GM21619 (cell line): ENCODE results near the gene CSMD2.
"Not testable (repeated sequence)": the region's sequence is repeated elsewhere in the genome, so short reads cannot be mapped to it uniquely, and the experiment has no call there.

Experiments
- ATAC-seq: cut with Tn5 transposase; IDR thresholded peaks from one replicate; pipeline ENCODE4 v1.9.1; 2021; ENCODE audit not compliant: unreplicated experiment

CSMD2 gene

DNA sequence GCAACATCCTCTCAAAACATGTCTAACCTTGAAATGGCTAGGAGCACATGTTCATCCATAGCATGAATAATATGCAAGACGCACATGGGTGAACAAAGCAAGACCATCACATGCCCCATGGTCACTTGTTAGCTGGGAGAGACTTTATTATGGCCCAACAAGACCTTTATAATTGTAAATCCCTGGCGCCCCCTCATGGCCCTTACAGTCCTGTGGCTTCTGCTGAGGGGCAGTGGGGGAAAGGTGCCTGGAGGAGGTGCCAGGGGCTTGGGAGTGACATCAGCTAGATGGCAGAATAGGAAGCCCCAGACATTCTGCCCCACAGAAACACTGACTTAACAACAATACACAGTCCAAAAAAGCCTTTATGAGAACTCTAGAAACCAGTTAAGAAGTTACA lies 51.7 kb downstream of the CSMD2 start:
- no peak for ATAC-seq

DNA sequence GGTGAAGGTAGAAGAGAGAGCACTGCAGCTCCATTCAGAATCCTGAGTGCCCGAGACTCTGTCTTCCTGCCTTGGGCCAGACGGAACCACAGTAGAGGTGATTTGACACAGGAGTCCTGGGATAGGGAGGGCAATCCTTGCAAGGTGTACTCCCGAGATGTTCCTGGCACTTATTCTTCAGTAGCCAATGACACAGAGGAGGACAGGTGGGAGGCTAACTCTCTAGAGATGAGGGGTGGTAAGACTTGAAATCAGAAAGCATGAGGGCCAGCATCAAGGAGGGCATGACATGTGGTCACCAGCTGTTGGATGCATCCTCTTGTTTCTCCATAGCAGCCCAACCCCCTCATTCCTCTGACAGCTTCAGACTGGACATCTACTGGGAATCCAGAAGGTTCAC lies 56.3 kb downstream of the CSMD2 start:
- ATAC-seq, result no peak

DNA sequence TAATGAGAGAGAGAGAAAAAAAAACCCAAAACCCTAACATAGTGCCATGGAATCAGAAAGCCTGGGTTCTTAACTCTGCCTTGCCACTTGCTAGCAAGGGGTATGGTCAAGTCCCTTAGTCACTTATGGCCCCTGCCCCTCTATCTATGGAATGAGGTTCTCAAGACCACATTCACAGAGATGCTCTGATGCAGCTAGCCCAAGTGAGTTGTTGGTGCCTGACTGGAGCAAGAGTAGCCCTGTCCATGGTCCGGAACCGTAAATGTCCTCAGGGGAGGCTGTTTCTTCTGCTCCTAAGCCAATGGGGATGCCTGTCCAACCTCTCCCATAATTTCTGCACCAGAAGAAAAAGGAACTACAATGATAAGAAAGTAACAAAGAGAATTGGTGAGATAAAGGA lies 56.8 kb downstream of the CSMD2 start:
- no peak for ATAC-seq

DNA sequence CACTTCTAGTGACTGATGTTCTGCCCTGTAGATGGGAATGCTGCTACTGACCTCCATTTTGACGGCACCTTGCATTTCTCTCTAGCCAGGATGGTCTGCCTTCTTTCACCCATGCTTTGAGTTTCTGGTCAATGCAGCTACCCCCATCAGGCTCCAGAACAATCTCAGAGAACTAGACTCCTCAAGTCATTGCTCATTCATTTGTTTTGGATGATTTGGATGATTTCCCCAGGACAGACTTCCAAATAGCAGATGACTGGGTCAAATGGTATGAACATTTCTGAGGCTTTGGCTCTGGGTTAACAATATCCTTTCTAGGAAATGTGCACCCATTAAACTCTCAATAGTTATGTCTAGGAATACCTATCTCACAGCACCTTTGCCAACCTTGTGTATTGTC lies 63.9 kb downstream of the CSMD2 start:
- no peak for ATAC-seq

DNA sequence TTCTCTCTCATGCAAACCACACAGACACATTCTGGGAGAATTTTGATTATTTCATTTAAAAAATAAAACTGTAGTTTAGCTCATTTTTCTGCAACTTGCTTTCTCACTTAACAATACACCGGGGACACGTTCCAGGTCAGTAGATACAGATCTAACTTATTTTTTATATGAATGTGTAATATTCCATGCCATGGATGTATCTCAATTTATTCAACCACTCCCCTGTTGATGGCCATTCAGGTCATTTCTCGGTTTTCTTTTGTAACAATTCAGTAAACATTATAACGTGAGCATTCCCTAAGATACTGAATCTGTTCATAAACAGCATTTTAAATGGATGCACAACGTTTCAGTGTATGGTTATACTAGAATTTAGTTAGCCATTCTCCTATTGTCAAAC lies 64.7 kb downstream of the CSMD2 start:
- no peak for ATAC-seq

DNA sequence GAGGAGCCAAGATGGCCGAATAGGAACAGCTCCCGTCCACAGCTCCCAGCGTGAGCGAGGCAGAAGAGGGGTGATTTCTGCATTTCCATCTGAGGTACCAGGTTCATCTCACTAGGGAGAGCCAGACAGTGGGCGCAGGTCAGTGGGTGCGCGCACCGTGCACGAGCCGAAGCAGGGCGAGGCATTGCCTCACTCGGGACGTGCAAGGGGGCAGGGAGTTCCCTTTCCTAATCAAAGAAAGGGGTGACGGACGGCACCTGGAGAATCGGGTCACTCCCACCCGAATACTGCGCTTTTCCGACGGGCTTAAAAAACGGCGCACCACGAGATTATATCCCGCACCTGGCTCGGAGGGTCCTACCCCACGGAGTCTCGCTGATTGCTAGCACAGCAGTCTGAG lies 72.6 kb downstream of the CSMD2 start:
- not testable (repeated sequence) for ATAC-seq

DNA sequence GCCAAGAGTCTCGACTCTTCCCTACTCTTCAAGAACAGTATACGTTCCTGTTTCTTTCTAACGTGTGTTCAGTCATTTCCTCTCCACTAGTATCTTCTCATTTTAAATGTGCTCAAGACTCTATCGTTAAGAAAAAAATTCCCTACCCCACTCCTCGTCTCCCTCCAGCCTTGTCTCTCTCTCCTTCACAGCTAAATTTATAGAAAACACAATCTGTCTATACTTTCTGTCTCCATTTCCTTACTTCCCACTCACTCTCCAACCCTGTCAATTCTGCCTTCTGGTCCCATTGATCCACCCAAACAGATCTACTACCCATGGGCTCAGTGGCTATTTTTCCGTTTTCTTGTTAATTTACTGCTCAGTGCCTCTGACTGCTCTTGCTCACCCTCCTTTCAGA lies 75.3 kb downstream of the CSMD2 start:
- ATAC-seq, result no peak

DNA sequence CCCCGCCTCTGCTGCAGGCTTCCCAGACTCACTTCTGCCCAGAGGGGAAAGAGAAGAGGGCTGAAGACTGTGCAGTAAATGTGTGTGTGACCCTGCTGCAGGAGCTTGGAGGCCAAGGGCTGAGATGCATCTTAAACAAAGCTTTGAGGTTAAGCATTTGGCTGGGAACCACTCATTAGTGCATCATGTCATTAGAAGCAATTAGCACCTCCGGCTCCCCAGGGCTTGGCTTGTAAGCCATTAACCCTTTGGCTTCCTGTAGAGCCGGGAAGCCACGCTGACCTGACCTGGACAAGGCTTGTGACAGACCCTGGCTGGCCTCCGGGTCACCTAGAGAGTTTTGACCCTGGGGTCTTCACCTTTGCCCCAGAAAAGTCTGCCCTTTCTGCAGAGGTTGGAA lies 77.0 kb downstream of the CSMD2 start:
- no peak for ATAC-seq

DNA sequence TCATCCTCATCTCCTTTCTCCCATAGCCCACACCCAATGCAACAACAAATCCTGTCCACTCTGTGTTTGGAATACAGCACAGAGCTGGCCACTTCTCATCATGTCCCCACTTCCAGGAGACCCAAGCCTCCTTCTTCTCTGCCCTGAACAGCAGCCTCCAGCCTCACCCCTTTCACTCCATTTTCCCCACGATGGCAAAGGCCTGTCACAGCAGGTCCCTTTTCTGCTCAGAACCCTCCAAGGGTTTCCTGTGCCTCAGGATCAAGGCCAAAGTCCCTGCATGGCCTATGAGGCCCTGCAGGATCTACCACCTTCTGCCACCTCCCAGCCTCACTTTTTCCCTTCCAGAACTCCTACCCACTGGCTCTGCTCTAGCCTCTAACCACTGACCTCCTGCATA lies 78.5 kb downstream of the CSMD2 start:
- ATAC-seq, result no peak

DNA sequence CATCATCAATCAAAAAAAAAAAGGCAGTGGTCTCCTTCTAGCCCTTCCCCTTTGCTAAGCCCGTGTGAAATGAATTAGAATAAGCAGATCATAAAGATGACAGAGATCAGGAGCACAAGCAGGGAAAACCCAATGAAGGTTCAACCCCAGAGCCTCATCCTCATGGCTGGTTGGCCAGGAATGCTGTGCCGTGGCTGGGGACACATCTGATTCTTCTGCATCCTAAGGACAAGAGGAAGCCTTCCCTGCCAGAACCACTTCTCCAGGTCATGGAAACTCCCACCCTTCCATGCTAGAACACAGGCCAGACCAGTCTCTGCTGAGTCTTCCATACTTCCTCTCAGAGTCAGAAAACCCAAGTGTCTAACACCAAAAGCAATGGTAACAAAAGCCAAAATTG lies 81.1 kb downstream of the CSMD2 start:
- no peak for ATAC-seq

DNA sequence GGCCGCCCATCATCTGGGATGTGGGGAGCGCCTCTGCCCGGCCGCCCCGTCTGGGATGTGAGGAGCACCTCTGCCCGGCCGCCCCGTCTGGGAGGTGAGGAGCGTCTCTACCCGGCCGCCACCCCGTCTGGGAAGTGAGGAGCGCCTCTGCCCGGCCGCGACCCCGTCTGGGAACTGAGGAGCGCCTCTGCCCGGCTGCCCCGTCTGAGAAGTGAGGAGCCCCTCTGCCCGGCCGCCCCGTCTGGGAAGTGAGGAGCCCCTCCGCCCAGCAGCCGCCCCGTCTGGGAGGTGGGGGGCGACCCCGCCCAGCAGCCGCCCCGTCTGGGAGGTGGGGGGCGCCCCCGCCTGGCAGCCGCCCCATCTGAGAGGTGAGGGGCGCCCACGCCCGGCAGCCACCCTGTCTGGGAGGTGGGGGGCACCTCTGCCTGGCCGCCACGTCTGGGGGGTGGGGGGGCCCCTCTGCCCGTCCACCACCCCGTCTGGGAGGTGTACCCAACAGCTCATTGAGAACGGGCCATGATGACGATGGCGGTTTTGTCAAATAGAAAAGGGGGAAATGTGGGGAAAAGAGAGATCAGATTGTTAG lies 82.9 kb downstream of the CSMD2 start:
- ATAC-seq, result not testable (repeated sequence)

DNA sequence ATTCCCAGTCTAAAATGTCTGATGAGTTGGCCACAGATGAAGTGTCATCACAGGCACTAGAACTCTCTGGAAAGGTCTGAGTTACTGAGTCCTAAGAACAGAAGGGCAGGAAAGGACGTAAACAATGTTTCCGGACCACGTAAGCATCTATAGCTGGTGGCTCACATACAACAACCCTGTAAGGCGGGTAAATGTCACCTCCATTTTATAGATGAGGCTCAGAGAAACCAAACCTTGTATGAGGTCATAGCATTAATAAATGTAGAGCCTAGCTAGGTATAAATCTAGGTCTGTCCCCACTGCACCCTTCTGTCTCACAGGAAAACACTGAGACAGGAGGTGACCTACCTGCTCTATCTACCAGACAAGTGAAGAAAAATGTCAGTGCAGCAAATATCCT lies 86.6 kb downstream of the CSMD2 start:
- no peak for ATAC-seq

DNA sequence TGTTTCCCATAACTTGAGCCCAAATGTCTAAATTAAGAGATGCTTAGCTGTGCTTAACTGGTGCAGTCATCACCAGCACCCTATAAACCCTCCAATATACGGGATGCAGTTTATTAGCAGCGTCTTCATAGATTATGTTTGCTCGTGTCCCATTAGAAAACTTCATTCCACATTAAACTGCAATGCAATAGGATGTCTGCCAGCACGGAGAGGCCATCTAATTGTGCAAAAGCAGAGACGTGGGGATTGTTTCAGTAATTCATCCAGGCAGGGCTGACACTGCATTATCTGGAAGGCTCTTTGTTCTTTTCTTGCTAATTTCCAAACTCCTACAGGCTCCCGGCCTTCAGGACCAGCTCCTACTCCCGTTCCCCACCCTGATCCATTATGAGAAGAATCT lies 89.5 kb downstream of the CSMD2 start:
- no peak for ATAC-seq

DNA sequence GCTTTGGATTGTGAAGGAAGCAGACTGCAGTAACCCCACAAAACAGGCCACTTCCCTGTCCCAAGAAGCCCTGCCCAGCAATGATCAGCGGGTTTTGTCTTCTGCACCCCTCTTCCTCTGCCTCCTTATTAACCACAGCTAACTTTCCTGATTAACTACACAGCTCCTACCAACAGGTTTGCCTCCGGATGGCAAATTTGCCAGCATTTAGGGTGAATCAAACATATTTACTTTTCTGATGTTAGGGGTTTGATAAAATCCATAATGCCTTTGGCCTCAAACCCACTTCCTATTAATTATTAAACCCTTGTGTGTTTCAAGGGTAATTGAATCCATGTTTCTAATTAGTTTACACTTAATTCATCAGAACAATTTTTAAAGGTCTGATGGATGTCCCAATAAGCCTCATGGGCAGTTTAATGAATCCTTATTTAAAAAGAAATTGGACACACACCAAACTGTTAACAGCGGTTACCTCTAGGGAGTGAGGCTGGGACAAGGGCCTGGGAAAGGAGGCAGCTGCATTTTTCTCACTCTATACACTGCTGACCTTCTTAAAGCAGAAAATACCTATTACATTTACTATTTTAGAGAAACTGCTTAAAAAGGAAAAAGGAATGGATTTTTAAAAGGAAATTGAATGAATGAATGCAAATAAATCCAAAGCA lies 91.9 kb downstream of the CSMD2 start:
- no peak for ATAC-seq

DNA sequence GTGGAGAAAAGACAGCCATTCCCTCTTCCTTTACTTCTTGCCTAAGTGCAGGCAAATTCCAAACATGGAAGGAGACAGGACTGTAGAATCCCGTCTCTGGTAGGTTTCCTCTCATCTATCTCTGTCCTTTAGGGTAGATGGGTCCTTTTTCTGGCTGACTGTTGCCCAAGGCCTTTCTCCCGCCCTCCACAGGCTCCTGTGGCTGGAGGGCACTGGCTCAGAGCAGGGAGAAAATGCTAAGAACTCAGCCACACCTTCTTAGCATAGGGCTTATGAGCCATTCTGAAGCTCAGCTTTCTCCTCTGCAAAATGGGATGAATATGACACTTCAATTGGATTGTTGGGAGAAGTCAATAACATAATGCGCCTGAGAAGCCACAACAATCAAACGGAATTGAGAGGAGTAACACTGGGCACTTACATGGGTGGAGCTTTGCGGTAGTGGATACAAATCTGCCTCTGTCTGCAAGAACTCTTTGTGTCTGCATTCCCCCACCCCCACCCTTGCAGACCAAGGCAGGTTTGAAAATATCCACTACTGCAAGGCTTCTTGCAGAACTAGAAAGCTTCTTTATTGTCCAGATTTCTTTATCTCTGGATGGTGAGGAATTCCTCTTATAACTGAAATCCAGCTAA lies 94.7 kb downstream of the CSMD2 start:
- no peak for ATAC-seq

DNA sequence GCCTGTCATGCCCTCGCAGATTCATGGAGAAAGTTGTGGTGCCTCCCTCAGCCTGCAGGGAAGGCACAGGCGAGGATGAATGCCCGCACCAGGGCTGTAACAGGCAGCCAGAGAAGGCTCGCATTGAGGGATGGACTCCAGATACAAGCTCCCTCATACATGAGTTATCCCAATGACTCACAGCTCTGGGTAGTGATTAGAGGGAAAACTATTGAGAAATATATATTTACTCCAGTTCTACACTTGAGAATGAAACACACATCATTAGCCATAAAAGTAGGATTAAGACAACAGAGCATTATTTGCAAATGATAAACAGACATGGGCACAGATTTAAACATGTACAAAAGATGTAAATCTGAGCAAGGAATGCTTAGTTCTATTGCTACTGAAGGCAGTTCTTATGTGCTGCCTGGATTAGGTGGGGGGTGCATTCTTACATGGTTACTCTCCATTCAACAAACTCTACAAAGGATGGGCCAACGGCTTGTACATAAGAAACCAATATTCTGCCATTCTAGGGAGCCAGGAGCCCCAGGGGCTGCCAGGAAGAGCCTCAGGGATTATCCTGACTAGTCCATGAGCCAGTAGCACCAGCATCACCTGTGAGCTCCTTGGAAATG lies 97.9 kb downstream of the CSMD2 start:
- ATAC-seq, result no peak

DNA sequence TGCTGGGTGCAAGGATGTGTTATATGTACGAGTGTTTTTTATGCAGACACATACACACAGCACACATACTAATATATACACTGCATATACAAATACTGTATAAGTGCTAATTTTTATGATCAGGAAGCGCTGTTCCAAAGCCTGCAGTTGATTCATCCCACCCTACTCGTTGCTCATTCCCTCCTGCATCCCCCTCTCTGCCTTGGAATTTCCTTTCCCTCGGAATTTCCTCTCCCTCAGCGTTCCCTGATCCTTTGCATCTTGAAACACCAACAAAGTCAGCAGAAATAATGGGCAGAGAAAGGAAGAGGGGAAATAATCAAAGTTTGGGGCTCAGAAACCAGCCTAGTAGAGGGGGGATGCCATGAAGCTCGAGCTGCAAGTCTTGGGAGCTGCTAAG lies 98.9 kb downstream of the CSMD2 start:
- ATAC-seq, result no peak

DNA sequence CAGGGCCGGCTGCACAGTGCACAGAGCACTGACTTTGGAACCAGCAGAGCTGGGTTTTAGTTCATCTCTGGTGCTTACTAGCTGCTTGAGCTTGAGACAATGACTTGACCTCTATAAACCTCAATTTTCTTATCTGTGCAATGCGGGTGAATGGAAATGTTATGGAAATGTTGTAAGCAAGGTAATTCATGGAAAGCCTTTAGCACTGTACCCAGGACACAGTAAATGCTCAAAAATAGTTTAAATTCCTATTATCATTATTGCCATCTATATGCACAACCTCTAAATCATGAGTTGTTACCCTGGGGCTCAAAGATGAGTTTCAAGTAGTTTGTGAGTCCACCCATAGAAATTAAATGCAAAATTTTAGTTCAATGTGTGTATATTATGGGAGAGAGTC lies 99.5 kb downstream of the CSMD2 start:
- no peak for ATAC-seq

DNA sequence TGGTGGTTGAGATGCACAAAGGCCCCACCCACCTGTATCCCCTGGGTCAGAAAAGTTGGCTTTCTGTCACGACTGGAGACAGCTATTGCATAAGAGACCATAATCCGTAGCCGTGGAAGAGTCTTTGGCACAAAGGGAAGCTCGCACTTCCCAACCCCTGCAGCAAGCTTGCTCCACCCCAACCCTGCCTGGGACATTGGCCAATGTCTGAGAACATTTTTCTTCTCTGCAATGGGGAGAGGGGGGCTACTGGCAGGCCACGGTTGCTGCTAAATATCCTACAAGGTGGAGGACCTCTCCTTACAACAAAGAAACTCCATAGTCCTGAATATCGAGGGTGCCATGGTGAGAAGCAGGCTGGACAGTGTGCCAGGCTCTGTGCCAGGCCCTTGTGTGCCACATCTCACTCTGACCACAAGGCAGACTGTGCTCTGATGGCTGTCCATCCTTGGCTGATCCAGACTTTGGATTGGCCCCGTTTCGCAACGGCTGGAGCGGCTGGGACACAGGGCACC lies 104.1 kb downstream of the CSMD2 start:
- ATAC-seq, result no peak

DNA sequence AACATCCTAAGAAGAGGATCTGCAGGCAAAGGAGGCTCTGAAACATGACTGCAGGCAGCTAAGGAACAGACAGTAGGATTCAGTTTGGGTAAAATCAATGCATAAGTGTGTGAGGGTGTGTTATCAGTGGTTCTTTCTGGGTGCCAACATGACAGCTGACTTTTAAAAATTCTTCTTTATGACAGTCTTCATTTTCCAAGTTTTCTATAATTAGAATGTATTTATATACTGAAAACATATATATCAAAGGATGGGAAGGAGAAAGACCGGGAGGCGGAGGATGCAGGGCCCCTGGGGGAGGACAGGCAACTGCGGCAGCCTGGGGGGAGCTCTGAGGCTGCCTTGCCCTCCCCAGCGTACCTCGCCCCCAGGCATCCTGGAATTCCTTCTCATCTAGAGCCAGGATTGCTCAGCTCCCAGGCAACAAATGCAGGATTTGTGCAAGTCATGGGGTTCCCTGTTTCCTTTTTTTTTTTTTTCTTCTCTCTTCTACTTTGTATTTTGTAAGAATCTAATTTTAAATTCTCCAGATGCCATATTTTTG lies 104.8 kb downstream of the CSMD2 start:
- ATAC-seq, result no peak

DNA sequence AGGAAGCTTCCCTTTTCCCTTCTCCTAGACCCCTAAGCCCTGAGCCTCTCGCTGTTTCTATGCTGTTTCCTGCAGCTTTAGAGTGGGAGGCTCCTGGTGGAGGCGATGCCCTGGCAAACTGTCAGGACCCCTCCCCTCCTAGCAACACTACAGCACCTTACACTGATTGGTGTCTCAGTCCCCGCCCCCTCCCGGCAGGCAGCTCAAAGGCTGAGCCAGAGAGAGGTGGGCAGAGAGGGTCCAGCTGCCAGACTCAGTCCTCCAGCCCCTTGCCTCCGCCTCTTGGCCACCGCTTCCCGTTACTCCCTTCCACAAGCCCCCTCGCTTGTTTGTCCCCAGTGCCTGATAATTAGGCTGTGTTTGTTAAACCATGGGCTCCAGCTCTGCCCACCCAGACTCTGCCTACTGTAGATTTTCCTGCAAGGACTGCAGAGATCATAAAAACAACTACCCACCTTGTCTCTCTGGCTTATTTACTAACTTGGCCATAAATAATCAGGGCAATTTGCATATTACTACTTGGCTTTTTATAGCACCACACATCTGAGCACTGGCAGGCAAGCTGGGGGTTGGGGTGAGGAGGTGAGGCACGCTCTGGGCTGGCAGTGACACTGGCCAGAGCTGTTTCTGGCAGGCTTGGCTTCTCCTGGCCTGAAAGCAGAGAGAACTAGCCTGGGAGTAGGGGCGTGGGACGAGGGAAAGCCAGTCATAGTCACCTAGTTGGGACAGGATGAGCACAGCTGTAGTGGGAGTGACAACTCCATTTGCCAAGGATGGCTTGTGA lies 107.5 kb downstream of the CSMD2 start:
- no peak for ATAC-seq
